Suppressor macrophage treated with lipopolysaccharide for 1 hour (primary cell): Measurements from ENCODE around the gene SURF2.
A peak's percentile ranks its signal among the peaks of the same experiment; 100 is the strongest.

ENCODE experiments used
- DNase-seq, 3 donors: peaks; one replicate each; pipeline ENCODE4 v3.0.0-alpha.2; 2020 to 2022

The SURF2 gene

DNA sequence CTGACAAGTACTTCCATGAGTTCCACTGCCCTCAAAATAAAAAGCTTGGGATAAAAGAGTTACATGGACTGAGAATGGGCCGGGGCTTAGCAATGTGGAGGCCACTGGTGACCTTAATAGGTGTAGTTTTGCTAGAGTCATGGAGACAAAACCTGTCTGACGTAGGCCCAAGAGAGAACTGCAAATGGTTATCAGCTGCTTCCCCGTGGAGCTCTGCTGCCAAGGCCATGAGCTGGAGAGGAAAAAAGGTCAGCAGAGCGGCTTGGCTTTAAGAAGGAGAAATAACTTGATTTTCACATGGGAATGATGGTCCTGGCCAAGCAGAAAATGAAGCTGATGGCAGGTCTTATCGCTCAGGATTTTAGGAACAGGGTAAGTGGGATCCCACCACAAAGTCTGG lies 16.7 kb upstream of the SURF2 start:
- no peak for DNase-seq

GRCh38 chr9:133340256-133340655 lies 16.1 kb upstream of the SURF2 start:
- DNase-seq: peak in 2 of 3 donors; percentile 44 to 48

DNA sequence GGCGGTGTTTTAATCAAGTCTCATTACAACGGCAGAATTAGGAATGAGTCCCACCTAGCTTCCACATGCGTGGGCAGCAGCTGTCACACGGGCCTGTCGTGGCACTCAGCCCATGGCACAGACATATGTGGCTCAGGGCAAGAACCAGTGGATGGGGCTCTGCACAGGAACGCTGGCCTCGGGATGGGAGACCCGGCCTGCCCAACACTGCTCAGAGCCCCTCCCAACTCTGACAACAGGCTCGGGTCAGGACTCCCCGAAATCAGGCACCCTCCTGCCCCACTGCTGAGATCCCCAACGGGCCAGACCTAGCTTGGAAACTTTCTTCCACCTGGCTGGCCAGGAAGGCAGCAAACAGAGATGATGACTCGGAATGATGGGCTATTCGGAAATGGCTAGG lies 15.4 kb upstream of the SURF2 start:
- DNase-seq: peak in 1 of 3 donors; percentile 25

DNA sequence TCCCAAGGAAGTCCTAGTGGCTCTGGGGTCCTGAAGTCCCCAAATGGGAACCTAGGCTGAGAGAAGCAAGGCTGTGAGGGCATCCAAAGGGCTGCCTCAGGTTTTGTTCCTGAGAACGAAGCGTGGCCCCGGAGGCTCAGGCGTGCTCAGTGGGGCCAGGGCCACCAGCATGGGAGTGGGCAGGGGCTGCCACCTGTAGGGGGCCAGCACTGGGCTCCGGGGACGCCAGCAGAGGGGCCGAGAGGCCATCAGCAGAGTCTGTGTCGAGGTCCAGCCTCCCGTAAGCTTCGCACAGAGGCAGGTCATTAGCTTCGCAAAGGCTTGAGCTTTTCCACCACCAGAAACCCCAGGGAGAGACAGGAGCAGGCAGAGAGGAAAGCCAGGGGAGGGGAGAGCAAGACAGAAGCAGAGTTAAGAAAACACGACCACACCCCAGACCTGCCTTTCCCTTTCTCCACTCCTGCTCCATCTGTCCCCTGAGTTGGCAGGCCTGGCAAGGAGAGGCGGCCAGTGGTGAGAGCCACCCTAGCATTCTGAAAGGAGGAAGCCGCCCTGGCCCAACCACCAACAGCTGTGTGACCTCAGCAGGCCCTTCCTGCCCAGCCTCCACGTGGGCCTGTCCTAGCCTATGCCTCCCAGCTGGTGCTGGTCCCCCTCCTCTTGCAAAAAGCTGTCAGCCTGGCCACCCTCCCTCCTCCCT lies 14.8 kb upstream of the SURF2 start:
- DNase-seq: peak; percentile 78 to 88 (median 82)

GRCh38 chr9:133342069-133342406 lies 14.3 kb upstream of the SURF2 start:
- DNase-seq: no peak

DNA sequence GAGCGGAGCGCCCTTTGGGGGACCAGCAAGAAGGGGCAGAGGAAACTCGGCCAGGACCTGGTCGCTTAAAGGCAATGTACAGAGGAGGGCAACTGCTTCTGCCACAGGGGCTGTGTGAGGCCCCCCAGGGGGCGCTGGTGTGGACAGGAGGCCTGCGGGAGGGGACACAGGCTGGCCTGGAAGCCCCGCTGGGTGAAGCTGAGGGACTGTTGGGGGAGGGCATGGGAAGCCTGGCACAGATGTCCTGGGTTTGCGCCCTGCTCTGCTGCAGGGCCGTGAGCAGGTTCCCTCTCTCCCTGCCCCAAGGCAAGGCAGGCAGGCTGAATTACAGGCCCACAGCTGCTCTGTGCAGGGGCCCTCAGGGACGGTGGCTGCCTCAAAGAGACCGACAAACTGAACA lies 13.8 kb upstream of the SURF2 start:
- DNase-seq: peak in 1 of 3 donors; percentile 29

GRCh38 chr9:133344071-133344470 lies 12.3 kb upstream of the SURF2 start:
- no peak for DNase-seq

DNA sequence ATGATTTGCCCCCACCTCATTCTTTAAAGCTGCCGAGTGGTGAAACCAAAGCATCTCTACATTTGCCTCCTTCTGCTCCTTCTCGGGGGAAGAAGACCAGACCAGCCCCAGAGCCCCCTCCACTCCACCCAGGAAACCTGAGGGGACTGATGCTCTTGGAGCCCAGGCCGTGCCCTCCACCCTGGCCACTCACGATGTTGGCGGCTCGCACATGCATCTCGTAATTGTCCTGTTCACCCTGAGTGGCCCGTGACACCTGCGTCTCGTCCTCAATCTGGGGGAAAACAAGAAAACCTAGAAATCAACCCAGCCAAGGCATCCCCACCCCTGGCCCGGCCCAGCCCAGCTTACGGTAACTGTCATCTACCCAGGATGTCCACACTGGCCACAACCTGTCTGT lies 11.4 kb upstream of the SURF2 start:
- DNase-seq: no peak

DNA sequence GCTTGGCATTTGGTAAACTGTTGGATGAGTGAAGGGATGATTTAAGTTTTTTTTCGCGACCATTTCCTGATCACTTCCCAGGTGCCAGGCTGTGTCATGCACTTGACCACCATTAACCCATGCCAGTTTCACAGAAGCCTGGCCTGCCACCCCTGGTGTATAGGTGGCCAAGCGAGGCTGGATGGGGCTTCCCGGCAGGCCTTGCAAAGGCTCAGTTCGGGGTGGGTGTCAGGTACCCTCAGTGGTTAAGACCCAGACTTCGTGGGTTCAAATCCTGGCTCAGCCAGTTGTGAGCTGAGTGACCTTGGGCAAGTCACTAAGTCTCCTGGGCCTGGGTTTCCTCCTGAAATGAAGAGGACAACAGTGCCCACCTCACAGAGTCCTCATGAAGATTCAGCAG lies 10.8 kb upstream of the SURF2 start:
- DNase-seq: no peak

- DNase-seq: no peak
These were observed 10.1 kb upstream of the SURF2 start for GRCh38 chr9:133346021-133346785.

DNA sequence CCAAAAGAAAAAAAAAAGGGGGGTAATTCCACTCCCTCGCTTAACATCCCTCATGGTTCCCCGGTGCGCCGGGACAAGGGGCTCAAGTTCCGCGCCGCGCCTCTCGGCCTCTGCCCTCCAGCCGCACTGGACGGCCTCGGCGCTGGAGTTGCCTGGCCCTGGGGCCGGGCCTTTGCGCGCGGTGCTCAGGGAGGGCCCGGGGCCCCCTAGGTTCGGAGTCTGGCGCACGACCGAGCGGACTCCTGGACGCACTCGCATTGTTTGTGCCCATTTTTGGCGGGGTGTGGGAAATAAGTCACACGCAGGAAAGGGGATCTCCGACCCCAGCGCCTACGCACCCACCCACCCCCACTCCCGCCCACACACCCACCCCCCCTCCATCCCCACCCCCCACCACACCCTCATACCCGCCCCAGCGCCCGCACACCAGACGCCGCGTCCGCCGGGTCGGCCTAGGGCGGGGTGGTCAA lies 8.8 kb upstream of the SURF2 start:
- DNase-seq: peak; percentile 56 to 69 (median 64)

DNA sequence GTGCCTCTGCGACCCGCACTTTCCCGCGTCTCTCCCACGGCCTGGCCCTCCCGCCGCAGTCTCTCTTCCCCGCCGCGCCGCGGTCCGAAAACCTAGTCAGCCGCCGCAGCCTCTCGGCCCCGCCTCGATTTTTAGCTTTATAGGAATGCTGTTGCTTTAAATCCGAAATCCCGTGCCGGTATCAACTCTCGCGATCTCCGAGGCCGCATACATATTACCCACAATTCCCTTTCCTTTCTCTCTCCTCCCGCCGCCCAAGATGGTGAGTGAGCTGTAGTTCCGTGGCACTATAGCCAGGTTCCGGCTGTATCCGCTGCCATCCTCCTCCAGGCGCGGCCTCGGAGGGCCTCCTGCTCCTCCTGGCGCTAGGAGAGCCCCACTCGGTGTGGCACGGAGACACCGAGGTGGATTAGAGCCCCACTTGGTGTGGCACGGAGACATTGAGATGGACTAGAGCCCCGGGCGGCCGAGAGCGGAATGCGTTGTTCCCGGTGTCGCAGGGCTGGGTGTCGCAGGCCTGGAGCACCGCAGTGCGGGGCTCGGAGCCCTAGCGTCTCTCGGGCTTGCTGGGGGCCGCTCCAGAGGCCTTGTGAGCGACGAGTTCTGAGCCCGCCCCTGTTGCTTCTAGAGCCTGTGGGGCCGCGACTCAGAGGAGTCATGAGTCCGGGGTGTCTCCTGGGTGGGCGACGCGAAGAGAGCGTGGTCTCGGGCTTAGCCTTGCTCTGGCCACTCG lies 8.2 kb upstream of the SURF2 start, which contains the start of the genes MED22 and RPL7A:
MED22 (minus strand) TSS at position 147 of the 733 bp plus-strand sequence. CDS start 1,469 bp downstream, outside the sequence.
RPL7A (plus strand) TSS at position 234 of the 733 bp plus-strand sequence; CDS start at position 260, 26 bp downstream.
- peak; percentile 97 to 99 (median 99) for DNase-seq

GRCh38 chr9:133348718-133349573 lies 7.4 kb upstream of the SURF2 start:
- no peak for DNase-seq

- DNase-seq: no peak
These were observed 6.3 kb upstream of the SURF2 start for GRCh38 chr9:133349965-133350616.

- DNase-seq: no peak
These were observed 4.8 kb upstream of the SURF2 start for GRCh38 chr9:133351526-133351907.

DNA sequence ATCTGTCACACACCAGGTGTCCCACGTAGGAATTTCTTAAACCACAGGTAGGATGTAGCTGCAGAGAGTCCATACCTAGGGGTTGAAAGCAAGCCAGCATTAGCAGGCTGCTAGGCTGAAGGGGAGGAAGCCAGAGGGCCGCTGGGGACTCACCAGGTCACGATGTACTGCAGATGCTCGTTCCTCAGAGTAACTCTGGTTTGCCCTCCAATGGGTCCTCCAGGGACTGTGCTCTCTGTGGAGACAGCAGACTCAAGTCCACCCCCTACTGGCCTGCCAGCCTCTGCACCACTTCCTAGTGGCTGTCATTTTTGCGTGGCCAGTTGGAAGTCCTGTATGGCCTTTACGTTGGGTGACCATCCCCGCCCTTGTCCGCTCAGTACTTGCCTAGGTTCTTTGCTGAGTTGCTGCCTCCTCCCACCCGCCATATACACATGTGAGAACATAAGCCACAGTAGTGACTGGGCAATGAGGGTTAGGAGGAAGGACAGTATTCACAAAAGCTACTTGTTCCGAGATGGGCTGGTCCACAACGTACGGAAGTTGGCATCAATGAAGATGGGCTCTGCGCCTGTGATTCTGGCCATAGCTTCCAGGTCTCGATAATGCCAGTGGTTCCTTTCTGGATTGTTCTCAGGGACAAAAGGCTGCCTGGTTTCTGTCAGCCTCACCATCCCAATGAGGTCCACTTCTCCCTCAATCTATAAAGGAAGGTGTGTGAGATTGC lies 4.3 kb upstream of the SURF2 start:
- peak; percentile 73 to 82 (median 75) for DNase-seq

DNA sequence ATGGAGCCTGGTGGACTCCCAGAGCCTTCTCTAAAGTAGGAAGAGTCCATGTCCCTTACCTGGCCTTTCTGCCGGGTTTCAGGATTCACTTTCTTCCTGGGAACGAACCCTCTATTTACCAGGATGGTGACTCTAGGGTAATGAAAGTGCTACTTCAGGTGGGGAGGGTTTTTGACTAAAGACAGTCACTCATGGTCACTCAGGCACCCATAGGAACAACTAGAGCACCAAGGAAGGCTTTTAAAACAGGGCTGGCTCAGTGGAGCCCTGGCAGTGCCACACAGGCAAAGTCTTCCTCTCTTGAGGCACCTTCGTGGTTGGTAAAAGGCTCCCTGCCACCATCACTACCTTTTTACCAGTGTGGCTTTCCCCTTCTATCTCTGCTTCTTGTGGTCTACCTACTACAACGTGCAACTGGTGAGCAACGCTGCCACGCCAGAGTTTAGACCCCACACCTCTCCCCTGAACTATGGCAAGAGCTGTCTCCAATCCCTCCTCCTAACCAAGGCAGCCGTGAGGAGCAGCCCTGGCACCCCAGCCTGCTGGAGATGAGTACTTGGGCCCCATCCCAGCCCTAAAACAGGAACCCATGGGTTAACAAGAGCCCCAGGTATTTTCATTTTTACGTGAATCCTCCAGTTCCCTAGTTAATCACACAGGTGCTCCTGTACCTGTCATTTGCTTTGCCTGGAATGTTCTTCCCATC lies 3.6 kb upstream of the SURF2 start:
- DNase-seq: no peak

GRCh38 chr9:133353548-133353947 lies 2.8 kb upstream of the SURF2 start:
- no peak for DNase-seq

GRCh38 chr9:133354766-133355165 lies 1.6 kb upstream of the SURF2 start:
- DNase-seq: no peak

DNA sequence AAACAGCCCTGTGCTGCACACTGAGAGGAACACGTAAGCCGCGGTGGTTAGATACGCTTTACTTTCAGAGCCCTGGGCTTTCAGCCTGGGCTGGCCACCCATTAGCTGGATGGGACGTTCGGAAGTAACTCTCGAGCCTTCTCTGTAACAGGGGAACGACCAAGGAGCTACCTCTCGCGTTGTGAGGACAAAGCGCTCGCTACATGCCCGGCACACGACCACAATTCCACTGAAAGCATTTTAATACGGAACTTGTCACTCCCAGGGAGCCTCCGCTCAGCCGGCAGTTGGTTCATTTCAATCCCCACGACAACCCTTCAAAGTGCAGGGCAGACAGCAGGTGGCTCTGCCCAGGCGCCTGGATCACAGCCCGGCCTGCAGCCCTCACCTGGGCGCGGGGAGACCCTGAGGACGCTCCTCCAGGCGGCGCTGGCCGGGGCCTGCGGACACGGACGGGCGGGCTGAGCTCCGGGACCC lies 431 bp upstream of the SURF2 start:
- no peak for DNase-seq
